GM19035 (cell line): ENCODE results near the gene GARIN6.
"Not testable (repeated sequence)": the region's sequence is repeated elsewhere in the genome, so short reads cannot be mapped to it uniquely, and the experiment has no call there.

ENCODE experiments used
- ATAC-seq: cut with Tn5 transposase; IDR thresholded peaks from one replicate; pipeline ENCODE4 v1.9.1; 2021; ENCODE audit not compliant: unreplicated experiment

GARIN6 gene

DNA sequence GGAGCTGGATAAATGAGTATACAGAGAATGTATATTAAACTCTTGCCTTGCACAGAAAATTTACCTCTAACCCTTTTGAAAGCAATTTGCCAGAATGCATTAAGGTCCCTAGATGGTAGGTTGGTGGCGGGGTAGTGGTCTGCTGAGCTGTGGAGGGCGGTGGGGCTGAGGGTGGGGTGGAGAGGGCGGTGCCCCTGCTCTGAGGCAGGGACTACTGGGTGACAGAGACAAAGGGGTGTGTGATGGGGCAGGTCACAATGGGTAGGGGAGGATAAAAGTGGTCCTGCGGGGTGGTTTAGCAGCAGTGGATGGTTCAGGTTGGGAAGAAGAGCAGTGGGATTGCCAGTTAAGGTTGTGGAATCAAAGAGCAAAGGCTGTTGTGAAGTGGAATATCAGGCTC, at the start of gene GARIN6:
TSS of gene GARIN6 (plus strand) at position 301 of the 400 bp plus-strand sequence. CDS start 422 bp downstream, outside the sequence.
- ATAC-seq: no peak

DNA sequence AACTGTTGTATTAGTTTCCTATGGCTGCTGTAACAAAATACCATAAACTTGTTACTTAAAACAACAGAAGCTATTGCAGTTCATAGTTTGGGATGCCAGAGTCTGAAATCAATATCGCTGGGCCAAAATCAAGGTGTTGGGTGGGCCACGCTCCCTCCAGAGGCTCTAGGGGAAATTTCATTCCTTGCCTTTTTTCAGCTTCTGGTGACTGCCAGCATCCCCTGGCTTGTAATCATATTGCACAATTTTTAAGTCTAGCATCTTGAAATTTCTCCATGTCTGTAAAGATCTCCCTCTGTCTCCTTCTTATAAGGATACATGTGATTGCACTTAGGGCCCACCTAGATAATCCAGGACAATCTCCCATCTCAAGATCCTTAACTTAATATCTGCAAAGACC, 48.8 kb upstream of the GARIN6 start:
- ATAC-seq: no peak

- peak; percentile 80 for ATAC-seq
Observed at GRCh38 chr12:99600388-99600787, 47.2 kb upstream of the GARIN6 start.

GRCh38 chr12:99609455-99610181, 37.9 kb upstream of the GARIN6 start:
- no peak for ATAC-seq

- ATAC-seq: no peak
Observed at GRCh38 chr12:99611117-99611516, 36.4 kb upstream of the GARIN6 start.

GRCh38 chr12:99611599-99611998, 36.0 kb upstream of the GARIN6 start:
- ATAC-seq: no peak

- no peak for ATAC-seq
Observed at GRCh38 chr12:99618657-99619056, 28.9 kb upstream of the GARIN6 start.

GRCh38 chr12:99619389-99620158, 28.0 kb upstream of the GARIN6 start:
- ATAC-seq: peak; percentile 96

DNA sequence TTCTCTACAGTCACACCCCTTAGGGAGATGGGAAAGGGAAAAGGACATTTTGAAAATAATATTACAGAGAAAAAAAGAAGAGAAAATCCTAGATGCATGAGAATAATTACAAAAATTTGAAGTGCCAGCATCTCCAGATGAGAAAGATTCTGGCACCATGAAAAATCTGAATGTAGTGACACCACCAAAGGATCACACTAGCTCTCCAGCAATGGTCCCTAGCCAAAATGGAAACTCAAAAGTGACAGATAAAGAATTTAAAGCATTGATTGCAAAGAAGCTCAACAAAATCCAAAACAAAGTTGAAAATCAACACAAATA, 27.4 kb upstream of the GARIN6 start:
- no peak for ATAC-seq

DNA sequence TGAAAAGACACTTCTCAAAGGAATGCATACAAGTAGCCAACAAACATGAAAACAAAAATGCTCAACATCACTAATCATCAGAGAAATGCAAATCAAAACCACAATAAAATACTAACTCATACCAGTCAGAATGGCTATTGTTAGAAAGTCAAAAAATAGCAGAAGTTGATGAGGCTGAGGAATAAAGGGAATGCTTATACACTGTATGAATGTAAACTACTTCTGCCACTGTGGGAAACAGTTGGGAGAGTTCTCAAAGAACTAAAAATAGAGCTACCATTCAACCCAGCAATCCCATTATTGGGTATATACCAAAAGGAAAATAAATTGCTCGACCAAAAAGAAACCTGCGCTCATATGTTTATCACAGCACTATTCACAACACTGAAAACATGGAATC, 23.0 kb upstream of the GARIN6 start:
- not testable (repeated sequence) for ATAC-seq

- ATAC-seq: no peak
Observed at GRCh38 chr12:99627459-99627858, 20.1 kb upstream of the GARIN6 start.

- ATAC-seq: no peak
Observed at GRCh38 chr12:99644629-99645028, 2.9 kb upstream of the GARIN6 start.

- ATAC-seq: no peak
Observed at GRCh38 chr12:99648183-99648582, 630 bp downstream of the GARIN6 start.

DNA sequence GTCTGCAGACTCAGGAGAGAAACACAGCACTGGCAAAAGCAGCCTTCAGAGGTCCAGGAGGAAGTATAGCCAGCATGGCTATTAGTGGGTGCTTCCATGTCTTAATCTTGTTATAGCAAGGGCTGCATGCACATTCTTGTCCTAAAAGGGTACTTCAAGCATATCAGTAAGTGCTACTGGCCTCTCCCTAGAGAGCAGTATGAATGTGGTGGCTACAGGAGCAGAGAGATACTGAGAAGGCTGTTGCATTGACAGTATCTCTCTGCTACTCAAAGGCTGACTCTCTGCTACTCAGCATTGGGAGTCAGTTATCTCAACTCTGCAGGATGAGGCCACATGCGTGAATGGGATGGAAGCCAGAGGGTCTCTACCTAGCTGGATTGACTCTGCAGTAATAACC, 2.0 kb downstream of the GARIN6 start:
- no peak for ATAC-seq

- ATAC-seq: no peak
Observed at GRCh38 chr12:99658671-99659349, 11.3 kb downstream of the GARIN6 start.

GRCh38 chr12:99670635-99671034, 23.1 kb downstream of the GARIN6 start:
- no peak for ATAC-seq

DNA sequence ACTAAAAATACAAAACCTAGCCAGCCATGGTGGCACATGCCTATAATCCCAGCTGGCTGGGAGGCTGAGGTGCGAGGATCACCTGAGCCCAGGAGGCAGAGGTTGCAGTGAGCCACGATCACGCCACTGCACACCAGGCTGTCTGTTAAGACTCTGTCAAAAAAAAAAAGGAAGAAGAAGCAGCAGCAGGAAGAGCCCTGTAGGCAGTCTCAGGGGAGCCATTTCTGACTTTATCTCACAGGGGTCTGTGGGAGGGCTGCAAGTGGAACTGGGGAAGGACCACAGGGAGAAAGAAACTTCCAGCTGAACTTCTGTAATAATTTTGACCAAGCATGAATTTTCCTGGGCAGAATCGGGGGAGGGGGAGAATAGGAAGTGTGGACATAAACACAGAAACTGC, 32.7 kb downstream of the GARIN6 start:
- ATAC-seq: no peak

GRCh38 chr12:99686142-99686541, 38.6 kb downstream of the GARIN6 start:
- no peak for ATAC-seq

DNA sequence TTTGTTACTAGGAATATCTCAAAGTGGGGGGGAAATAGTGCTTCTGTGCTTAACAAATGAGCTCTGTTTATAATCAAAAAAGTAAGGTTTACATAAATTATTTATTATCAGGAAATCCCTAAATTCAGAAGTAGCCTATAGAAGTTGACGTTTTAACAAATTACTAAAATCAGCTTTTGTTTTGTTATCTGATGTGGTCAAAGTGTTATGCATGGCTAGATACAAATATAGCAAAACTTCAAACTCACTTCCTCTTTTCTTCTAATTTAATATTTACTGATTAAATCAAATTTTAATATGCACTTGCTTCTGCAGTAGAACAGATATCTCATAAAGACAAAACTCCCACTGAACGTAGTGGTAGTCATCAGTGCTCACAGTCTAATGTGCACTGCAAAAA, 47.5 kb downstream of the GARIN6 start:
- no peak for ATAC-seq
